Stimulated activated CD4-positive, alpha-beta T cell treated with anti-CD3 and anti-CD28 coated beads, Interleukin-4, amount 100 ng/mL, for 1 hour (primary cell): ENCODE data around the gene TENT5A.

ENCODE experiments used
- DNase-seq: peaks from one replicate; pipeline ENCODE4 v3.0.0-alpha.2; 2020

TENT5A gene

DNA sequence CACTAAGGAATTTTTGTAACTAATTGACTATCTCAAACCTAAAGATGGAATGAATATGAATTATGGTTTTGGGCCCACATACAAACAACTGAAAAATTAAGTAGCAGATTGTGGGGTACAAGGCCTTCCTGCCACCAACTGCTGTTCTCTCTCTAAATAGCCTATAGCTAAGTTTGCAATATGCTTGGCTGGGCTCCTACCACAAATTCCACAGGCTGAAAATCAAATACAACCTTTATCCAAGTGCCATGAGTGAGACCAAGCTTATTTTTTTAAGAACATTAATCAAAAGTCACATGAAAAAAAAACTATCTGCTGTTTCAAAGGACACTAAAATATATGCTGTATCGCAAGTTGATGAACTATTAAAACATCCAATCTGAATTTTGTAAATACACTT lies 52.1 kb downstream of the TENT5A start:
- no peak for DNase-seq

DNA sequence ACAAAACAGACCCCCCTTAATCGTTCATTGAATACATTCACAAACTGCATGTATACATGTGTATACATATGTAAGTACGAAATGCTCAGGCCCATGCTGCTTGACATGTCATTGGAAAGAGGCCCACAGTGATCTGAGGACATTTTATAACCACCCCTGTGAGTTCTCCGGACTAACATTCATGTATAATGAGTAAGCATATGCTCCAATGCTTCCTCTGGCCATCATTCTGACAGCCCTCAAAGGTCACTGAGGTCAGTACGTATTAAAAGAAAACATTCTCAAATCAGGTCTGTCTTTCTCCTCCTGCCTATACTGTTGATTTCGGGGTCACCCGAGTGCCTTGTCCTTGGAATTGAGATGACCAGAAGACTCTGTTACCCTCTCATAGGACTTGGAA lies 54.9 kb downstream of the TENT5A start:
- no peak for DNase-seq

DNA sequence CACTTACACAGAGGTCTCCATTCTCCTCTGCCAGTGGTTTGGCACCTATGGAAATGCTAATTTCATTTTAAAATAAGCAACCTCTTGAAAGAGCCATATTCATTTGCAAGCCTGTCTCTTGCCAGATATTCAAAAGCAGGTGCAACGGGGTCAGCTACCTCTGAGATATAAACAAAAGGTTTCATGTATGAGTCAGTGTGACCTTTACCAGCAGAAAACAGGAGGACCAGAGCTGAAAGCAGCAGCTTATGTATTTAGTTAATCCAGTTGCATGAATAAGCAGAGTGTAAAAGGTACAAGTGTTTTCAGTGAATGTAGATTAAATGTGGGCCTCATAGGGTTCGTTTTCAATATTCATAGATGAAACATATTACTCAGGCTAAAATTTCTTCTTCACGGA lies 56.0 kb downstream of the TENT5A start:
- DNase-seq = no peak
